Uterus (tissue), 4 donors: Measurements from ENCODE around the gene SLC25A22. TPM values are rescaled to one million over a fixed set of nuclear protein-coding genes. Genes with fewer than 3 reads are reported as not detected.
A peak's percentile ranks its signal among the peaks of the same experiment; 100 is the strongest.

Experiments
- DNase-seq, 2 donors: peaks; one replicate each; pipeline ENCODE4 v3.0.0-alpha.2; 2019 to 2020
- H3K27ac ChIP-seq, 2 donors: fragments of 200-600 bp; sonication (generic); 1 replicate in 1 of 2; 2 replicates in 1 of 2; pipeline ENCODE4 v1.5.1; 2016 to 2018
- H3K27me3 ChIP-seq, 2 donors: fragments of 200-600 bp; sonication (generic); one replicate each; pipeline ENCODE4 v1.5.1; 2018 to 2019; ENCODE audit warnings: control low read depth in 1 of 2
- H3K36me3 ChIP-seq, 2 donors: fragments of 200-600 bp; sonication (generic); one replicate each; pipeline ENCODE4 v1.5.1; 2019; ENCODE audit warnings: control low read depth in 1 of 2
- H3K4me1 ChIP-seq, 2 donors: fragments of 200-600 bp; sonication (generic); one replicate each; pipeline ENCODE4 v1.5.1; 2018 to 2019; ENCODE audit warnings: control low read depth in 1 of 2
- H3K4me3 ChIP-seq, 2 donors: fragments of 200-600 bp; sonication (generic); 1 replicate in 1 of 2; 2 replicates in 1 of 2; pipeline ENCODE4 v1.5.1; 2018 to 2019; ENCODE audit warnings: mild to moderate bottlenecking in 1 of 2
- H3K9me3 ChIP-seq, 2 donors: fragments of 200-600 bp; sonication (generic); one replicate each; pipeline ENCODE4 v1.5.1; 2019; ENCODE audit warnings: control low read depth in 1 of 2
- POLR2A ChIP-seq, 2 donors: fragments of 450-650 bp; IDR thresholded peaks; one replicate each; pipeline ENCODE4 v1.6.1; 2016; ENCODE audit warnings: antibody characterized with exemption in 2 of 2, mild to moderate bottlenecking in 1 of 2, moderate library complexity in 1 of 2
- intact Hi-C: fragments of 100-400 bp; cut with DNase I; formaldehyde crosslinking; loops from one replicate; pipeline ENCODE4 v1.15.1; 2023; ENCODE audit warnings: low total_unique reads
- total RNA-seq, 4 donors: library from RNA; depleted of rRNA in 3 of 4; stranded (reverse); fragments of >200 nt in 3 of 4; gene quantifications; one replicate each; pipeline versions ENCODE4 v1.1.0 to v1.2.4, GENCODE V29; 2014 to 2023
- TF ChIP-seq, protein P1 (sequence below), 4 experiments: fragments of 200-600 bp in 2 of 4; fragments of 450-650 bp in 2 of 4; sonication (generic) in 2 of 4; IDR thresholded peaks; one replicate each; pipeline ENCODE4 v1.5.1; 2016 to 2019; ENCODE audit warnings: antibody characterized with exemption in 4 of 4, mild to moderate bottlenecking in 2 of 4, moderate library complexity in 1 of 4
- donor health status: DM: yes; HTN: yes; CAD: no.

The SLC25A22 gene
- total RNA-seq, 4 donors from 2014 or later = 0.29 to 20.8 (median 5.4) TPM

DNA sequence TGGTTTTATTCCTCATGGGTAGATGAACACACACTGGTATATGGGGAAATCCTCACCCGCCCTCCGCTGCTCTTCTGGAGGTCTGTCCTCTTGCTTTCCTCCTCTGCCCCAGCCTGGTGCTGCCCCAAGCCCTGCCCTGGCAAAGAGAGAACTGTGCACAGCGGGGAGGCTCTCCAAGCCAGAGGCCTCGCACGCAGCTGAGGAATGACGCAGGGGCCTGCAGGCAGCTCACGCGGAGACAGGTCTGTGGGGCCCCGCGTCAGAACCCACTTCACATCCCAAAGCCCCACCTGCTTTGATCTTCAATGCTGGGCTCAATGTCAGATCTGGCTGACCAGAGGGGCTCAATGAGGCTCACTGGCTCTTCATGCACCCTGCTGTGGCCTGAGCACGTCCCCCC, 30.8 kb downstream of the SLC25A22 start:
- Histone ChIP-seq H3K27ac (no peak overlapping the region), H3K9me3 (no peaks in the 10 kb centered on the region), H3K27me3 (no peaks in the 10 kb centered on the region), H3K4me1 (no peaks in the 10 kb centered on the region), H3K36me3 (no peaks in the 10 kb centered on the region), H3K4me3 (no peak overlapping the region)
- intact Hi-C loops = no loop called here
- TF ChIP-seq POLR2A (IDR thresholded peaks at IDR 0.05) = no peak
- TF ChIP-seq, protein P1, sequence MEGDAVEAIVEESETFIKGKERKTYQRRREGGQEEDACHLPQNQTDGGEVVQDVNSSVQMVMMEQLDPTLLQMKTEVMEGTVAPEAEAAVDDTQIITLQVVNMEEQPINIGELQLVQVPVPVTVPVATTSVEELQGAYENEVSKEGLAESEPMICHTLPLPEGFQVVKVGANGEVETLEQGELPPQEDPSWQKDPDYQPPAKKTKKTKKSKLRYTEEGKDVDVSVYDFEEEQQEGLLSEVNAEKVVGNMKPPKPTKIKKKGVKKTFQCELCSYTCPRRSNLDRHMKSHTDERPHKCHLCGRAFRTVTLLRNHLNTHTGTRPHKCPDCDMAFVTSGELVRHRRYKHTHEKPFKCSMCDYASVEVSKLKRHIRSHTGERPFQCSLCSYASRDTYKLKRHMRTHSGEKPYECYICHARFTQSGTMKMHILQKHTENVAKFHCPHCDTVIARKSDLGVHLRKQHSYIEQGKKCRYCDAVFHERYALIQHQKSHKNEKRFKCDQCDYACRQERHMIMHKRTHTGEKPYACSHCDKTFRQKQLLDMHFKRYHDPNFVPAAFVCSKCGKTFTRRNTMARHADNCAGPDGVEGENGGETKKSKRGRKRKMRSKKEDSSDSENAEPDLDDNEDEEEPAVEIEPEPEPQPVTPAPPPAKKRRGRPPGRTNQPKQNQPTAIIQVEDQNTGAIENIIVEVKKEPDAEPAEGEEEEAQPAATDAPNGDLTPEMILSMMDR (IDR thresholded peaks at IDR 0.05) = no peak
- no peak for DNase-seq

DNA sequence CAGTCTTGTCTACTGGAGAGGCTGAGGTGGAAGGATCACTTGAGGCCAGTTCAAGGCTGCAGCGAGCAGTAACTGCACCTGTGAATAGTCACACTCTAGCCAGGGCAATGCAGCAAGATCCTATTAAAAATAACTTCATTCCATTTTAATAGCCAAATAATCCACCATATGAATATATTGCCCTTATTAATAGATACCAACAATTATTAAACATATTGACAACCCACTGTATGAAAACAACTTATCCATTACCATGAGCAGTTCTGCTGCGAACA, 31.2 kb downstream of the SLC25A22 start:
- no peaks in the 10 kb centered on the region for H3K36me3 ChIP-seq

DNA sequence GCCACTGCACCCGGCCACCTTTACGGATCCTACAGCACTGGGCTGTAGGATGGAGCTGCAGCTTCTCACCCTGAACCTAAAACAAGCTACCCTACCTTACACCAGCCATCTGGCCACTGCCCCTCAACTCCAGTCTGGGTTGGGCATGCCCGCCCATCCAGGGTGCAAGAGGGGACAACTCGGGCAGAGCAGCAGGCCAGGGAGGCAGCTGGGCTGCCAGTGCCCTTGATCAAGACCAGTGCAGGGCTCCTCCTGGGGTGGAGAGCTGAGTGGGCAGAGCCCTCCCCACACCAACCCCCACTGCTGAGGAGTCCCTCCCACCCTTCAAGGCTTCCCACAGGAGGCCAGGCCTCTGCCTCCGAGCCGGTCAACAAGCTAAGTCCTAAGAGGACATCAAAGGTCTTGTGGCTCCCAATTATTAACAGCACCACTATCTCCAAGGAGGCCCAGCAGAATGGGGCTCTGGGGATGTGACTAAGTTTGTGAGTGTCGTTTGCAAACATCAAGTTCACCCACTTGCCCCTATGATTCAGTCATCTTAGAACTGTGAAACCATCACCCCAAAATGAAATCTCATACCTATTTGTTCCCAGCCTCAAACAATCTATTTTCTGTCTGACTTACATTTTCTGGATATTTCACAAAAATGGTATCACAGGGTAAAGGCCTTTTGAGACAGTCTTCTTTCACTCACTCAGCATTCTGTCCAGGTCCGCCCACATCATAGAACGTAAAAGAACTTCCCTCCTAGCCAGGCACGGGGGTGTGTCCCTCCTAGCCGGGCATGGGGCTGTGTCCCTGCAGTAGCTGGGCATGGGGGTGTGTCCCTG, 31.8 kb downstream of the SLC25A22 start:
- H3K27me3 ChIP-seq = no peaks in the 10 kb centered on the region
- H3K27ac ChIP-seq = no peak overlapping the region
- intact Hi-C loops = no loop called here
- H3K36me3 ChIP-seq = no peaks in the 10 kb centered on the region
- no peaks in the 10 kb centered on the region for H3K9me3 ChIP-seq
- DNase-seq = no peak
- TF ChIP-seq POLR2A (IDR thresholded peaks at IDR 0.05) = no peak
- TF ChIP-seq, protein P1 (IDR thresholded peaks at IDR 0.05) = no peak
- H3K4me1 ChIP-seq = no peaks in the 10 kb centered on the region
- no peak overlapping the region for H3K4me3 ChIP-seq

More for the DNA sequence above, 31.2 kb downstream of the SLC25A22 start:
- Histone ChIP-seq H3K27ac (no peak overlapping the region), H3K9me3 (no peaks in the 10 kb centered on the region), H3K4me3 (no peak overlapping the region), H3K4me1 (no peaks in the 10 kb centered on the region), H3K27me3 (no peaks in the 10 kb centered on the region)
- intact Hi-C loops = no loop called here
- no peak for DNase-seq
- TF ChIP-seq, protein P1 (IDR thresholded peaks at IDR 0.05) = no peak
- no peak for TF ChIP-seq POLR2A (IDR thresholded peaks at IDR 0.05)

DNA sequence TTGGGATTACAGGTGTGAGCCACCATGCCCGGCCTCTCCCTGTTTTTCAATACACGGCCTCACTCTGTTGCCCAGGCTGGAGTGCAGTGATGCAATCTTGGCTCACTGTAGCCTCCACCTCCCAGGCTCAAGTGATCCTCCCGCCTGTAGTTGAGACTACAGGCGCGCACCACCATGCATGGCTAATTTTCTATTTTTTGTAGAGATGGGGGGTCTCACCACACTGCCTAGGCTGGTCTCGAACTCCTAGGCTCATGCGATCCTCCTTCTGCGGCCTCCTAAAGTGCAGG, 32.3 kb downstream of the SLC25A22 start:
- Histone ChIP-seq H3K36me3 (no peaks in the 10 kb centered on the region), H3K4me3 (no peak overlapping the region), H3K4me1 (no peaks in the 10 kb centered on the region), H3K27me3 (no peaks in the 10 kb centered on the region), H3K9me3 (no peaks in the 10 kb centered on the region), H3K27ac (no peak overlapping the region)
- intact Hi-C loops = no loop called here
- TF ChIP-seq, protein P1 (IDR thresholded peaks at IDR 0.05) = no peak
- TF ChIP-seq POLR2A (IDR thresholded peaks at IDR 0.05) = no peak
- no peak for DNase-seq

DNA sequence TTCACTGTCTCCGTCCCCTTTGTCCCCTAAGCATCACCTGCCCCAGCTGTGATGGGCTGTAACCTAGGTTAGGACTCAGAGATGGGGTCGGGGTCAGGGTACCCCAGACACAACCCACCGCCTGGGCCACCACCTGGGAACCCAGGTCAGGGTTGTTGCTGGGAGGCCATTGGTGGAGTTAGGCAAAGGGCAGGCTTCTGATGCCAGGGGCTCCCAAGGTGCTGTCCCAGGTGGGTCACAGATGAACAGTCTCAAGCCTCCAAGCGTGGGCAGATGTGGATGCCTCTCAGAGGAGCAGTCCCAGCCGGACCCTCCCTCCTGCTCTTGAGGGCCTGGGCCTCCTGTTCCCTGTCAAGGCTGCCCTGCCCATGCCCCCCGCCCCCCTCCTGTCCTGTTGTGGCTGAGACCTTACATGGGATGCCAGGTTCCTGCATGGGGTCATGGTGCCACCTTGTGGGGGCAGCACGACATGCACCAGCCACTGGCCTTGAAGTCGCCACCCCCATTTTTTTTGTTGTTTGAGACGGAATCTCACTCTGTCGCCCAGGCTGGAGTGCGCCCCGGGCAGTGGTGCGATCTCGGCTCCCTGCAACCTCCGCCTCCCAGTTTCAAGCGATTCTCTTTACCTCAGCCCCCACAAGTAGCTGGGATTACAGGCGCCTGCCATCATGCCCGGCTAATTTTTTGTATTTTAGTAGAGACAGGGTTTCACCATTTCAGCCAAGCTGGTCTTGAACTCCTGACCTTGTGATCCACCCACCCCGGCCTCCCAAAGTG, 32.9 kb downstream of the SLC25A22 start:
- intact Hi-C loops = no loop called here
- Histone ChIP-seq H3K4me3 (no peak overlapping the region), H3K27me3 (no peaks in the 10 kb centered on the region), H3K27ac (no peak overlapping the region), H3K4me1 (no peaks in the 10 kb centered on the region), H3K36me3 (no peaks in the 10 kb centered on the region), H3K9me3 (no peaks in the 10 kb centered on the region)
- DNase-seq = no peak
- TF ChIP-seq, protein P1 (IDR thresholded peaks at IDR 0.05) = peak; percentile 28 to 58 (median 48)
- no peak for TF ChIP-seq POLR2A (IDR thresholded peaks at IDR 0.05)
